ENCODE results near the gene IL27RA.
A peak's percentile ranks its signal among the peaks of the same experiment; 100 is the strongest.

IL27RA gene

DNA sequence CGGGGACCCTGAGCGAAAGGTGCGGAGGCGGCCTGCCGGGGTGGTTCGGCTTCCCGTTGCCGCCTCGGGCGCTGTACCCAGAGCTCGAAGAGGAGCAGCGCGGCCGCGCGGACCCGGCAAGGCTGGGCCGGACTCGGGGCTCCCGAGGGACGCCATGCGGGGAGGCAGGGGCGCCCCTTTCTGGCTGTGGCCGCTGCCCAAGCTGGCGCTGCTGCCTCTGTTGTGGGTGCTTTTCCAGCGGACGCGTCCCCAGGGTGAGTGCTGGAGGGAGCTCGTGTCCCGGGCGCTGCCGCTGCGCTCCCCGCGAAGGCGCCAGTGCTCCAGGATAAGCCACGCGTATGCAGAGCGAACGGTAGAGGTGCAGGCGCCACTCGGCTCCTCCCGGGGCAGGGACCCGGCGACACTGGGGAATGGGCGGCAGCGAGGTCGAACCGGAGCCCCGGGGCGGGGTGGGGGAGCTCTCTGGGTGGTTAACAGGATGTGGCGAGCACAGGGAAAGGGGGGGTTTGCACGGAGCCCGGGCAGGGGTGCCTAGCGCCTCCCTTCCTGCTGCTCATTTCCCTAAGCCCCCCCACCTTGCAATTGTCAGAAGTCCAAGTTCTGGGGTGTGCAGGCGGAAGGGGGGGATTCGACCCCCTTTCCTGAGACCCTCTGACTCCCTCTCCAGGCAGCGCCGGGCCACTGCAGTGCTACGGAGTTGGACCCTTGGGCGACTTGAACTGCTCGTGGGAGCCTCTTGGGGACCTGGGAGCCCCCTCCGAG lies at the start of gene IL27RA:
TSS of gene IL27RA (plus strand) at position 44 of the 762 bp plus-strand sequence. CDS start at position 155, 111 bp downstream.
- peak; percentile 93 to 95 for DNase-seq

DNA sequence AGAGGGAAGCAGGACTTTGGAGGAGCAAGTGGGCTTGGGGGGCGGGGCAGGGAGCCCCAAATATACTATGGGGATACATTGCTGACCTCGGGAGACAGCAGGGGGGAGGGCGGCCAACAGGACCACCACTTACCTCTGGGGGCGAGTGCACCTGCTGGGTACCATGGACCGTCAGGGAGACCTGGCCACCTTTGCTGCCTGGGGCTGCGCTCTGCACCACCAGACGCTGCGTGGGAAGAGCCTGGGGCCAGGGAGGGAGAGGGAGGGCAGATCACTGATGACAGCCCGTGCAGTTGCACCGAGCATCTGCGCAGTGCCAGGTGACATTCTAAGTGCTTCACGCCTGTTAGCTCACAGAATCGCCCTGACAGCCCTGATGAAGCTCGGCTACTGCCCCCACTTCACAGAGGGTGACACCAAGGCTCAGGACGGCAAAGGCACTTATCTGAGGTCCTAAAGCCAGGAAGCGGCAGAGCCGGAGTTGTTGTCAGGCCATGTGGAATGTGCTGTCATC lies 49.5 kb upstream of the IL27RA start:
- no peak for DNase-seq

DNA sequence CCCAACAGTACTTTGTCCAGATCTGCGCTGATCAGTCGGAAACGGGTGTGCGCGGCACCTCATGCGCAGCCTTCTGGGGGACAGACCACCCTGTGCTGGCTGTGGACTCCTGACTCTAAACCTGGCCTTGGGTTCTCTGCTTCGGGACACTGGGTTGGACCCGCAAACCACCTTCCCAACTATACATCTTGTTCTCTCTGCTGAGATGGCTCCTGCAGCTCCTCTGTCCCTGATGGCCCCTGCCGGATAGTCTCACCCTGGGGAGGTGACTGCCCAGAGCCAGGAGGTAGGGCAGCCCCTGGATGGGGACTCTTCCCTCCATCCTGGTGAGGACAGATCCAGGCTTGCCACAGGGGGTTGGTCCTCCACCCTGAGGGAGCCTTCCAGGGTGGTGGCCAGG lies 48.8 kb upstream of the IL27RA start:
- no peak for DNase-seq

DNA sequence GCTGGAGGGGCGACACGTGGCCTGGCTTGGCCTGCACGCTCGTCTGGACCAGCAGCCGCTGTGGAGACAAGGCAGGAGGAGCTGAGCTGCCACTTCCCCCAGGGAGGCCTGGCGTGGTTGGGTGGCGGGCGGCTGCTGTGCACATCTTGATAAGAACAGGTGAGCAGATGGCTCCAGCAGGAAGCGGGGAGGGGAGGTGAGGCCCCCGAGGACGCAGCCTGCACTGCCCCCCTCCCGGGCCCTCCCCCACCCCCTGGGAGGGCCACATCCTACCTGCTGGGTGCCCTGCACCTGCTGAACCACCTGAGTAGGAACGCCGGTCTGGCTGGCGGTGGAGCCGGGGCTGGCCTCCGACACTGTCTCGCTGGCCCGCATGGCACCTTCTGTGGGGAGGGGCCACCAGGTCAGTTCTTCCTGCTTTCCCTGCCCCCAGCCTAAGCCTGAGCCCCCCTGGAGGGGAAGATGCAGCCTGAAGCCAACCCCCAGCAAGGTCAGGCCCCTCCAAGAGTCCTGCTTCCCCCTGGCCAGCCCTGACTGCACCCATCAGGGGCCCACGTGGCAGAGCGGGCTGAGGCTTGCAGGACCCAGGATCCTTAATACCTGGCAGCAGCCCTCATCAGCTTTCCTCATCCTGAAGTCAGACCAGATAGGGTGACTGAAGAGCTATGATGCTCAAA lies 48.2 kb upstream of the IL27RA start:
- no peak for DNase-seq

DNA sequence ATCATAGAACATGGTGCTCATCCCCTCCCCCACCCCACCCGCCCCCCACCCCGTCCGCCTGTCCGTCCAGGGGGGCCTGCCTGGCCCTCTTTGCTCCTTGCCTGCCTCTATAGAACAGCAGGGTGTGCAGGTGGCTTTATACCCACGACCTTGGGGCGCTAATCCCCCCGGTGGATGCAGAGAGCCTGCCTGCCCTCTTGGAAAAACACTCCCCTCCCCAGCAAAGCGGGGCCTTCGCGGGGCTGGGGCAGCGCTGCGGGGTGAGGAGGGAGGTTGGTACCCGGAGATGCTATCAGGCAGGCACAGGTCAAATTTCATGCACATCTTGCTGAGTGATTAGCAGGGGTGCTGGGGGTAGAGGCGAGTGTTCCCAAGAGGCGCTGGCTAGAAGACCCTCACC lies 47.4 kb upstream of the IL27RA start:
- no peak for DNase-seq

DNA sequence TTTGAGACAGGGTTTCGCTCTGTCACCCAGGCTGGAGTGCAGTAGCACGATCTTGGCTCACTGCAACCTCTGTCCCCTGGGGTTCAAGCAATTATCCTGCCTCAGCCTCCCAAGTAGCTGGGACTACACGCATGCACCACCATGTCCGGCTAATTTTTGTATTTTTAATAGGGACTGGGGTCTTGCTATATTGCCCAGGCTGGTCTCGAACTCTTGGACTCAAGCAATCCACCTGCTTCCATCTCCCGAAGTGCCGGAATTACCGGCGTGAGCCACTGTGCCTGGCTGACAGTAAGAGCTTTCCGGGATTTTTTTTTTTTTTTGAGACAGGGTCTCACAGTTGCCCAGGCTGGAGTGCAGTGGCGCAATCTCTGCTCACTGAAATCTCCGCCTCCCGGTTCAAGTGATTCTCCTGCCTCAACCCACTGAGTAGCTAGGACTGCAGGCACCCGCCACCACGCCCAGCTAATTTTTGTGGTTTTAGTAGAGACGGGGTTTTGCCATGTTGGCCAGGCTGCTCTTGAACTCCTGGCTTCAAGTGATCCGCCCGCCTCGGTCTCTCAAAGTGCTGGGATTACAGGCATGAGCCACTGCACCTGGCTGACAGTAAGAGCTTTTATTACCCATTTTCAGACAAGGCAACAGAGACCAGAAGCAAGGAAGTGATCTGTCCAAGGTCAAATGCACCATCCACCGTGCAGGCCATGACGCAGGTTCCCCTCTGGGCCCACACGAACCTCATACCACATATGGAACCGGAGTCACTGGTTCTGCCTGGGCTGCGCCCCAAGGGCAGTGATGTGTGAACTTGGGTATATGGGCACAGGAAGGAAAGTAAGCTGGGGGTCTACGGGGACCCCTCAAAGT lies 46.5 kb upstream of the IL27RA start:
- DNase-seq = no peak

DNA sequence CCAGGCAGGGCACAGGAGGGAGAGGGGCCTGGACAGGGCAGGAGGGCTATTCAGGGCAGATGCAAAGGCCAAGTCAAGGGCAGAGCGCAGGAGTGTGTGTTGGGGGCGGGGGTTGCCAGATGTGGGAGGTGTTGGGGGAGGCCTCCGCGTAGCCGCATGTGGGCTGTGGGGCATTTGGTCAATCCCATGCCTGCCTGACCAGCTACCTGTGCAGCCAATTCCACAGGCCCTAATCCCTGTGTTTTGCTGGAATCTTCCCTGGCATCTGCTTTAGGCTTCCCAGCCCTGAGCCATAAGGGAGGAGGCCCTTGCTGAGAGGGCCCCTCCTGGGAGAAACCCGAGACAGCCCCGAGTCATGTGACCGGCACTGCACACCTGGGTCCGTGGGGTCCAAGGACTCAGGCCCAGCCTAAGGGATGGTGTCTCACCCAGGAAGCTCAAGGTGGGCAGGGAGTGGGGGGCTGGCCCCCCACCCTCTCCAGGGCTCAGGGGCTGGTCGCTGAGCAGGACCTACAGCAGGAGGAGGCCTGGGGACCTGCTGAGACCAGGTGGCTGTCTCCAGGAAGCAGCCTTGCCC lies 45.7 kb upstream of the IL27RA start:
- DNase-seq = no peak

DNA sequence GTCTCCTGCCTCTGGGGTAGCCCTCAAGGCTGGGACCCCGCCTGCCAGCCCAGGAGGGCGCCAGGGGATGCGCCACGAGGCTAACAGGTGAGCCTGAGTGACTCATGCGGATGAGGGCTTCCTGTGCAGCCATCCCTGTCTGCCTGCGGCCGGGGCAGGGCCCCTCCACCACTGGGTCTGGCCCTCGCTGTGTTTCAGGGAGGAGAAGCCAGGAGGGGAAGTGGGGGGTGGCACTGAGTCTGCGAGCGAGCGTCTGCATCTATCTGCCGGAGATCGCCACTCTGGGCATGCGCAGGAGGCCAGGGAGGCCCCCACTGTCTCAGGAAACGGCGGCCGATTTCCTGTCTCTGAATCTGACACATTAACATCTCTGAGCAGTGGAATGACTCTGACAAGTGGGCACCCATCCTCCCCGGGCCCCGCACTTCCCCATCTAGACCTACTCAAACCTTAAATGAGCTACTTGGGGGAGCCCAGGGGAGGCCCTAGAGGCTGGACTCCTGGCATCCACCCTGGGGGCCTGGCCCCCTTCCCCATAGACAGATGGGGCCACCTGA lies 45.1 kb upstream of the IL27RA start:
- DNase-seq = peak; percentile 97 to 98

DNA sequence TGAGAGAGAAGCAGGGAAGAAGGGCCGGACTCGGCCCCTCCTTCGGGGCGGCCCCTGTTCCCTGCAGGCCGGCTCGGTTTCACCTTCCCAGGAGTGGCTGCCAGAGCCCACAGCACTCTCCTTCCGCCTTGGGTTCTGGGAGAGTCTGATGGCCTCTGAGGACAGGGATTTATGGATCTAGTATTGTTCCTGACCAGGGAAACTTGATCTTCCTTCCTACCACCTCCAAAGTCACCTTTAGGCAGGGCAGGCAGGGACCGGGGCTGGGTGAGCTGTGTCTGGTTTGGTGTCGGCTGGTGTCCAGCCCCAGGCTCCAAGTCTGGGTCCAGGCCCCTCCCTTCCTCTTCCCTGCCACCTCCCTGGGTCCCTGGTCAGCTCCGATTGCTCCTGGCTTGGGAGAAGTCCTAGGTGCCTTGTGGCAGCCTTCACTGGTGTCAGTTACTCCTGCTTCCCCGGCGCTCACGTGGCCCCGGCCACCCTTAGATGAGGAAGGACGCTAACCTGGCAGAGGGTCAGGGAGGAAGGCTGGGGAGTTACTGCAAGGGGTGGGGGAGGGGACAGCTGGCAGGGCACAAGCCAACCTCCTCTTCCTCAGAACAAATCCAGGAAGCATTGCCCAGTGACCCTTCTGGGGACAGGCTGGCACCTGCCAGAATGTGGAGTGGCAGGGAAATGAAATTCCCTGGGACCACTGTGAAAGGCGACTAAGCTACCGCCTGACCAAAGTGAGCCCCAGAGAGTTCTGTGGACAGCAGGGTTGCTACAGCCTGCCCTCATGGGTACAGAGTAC lies 44.3 kb upstream of the IL27RA start:
- peak; percentile 26 to 30 for DNase-seq

DNA sequence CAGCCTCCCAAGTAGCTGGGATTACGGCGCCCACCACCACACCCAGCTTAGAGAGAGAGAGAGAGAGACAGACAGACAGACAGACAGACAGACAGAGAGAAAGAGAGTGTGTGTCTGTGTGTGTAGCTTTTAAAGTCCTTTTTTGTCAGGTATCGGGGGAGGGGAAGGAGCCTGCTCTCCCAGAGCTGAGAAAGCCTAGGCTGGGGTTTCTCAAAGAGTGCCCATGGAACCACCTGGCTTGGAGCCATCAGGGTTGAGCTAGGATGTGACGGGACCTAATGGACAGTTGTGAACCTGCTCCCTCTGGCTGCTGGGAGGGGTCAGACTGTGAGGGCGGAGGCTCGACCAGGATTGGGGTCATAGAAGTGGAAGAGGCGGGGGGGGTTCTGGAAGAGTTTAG lies 42.1 kb upstream of the IL27RA start:
- DNase-seq = no peak

DNA sequence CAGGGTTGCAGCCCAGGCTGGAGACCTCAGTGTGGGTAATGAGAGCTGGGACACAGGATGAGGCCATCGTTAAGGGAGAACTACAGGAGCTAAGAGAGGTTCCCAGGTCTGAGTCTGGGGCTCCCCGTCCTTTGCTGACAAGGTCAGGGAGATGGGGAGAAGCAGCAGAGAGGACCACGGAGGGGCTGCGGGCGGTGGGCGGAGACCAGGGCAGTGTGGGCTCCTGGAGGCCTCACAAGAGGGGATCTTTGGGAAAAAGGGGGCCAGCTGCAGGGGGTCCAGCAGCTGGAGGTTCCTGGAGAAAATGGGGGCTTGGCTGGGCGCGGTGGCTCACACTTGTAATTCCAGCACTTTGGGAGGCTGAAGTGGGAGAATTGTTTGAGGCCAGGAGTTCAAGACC lies 41.5 kb upstream of the IL27RA start:
- no peak for DNase-seq

DNA sequence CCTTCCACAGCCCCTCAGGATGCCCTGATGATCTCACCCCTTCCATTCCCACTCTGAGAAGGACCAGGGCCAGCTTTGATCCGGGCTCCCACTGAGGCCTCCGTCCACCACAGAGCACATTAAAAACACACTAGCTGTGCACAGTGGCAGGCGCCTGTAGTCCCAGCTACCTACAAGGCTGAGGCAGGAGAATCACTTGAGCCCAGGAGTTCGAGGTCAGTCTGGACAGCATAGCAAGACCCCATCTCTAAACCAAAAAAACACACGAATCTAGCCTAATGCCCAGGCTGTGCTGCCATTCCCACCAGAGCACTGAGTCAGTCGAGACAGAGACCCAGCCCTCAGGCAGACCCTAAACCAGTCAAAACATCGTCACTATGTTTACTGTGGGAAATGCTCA lies 39.5 kb upstream of the IL27RA start:
- no peak for DNase-seq

DNA sequence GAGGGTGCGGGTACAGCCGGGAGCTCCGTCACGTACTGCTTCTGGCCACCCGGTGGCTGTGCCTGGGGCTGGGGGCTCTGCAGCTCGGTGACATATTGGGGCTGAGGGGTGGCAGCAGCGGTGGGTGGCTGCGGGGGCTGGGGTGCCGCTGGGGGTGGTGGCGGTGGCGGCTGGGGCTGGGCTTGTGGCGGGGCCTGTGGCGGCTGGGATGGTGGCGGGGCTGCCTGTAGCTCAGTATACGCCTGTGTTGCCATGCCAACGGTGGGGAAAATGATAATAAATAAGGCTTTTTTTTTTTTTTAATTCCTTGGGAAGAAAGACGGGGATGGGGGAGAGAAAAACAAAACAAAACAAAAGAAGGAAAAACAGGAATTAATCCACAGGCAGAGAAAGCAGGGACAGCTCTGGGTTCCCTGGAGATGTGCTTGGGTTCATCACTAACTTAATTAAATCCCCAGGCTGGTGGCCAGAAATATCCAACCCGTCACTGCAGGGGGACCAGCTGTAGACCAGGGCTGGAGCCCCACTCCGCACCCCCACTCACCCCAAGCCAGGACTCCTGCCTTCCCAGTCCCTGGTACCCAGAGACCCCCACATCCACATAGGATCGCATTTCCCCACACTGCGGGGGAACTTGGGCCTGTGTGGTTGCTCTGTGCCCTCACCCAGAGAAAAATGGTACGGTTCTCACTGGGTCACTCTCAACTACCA lies 37.8 kb upstream of the IL27RA start:
- no peak for DNase-seq

DNA sequence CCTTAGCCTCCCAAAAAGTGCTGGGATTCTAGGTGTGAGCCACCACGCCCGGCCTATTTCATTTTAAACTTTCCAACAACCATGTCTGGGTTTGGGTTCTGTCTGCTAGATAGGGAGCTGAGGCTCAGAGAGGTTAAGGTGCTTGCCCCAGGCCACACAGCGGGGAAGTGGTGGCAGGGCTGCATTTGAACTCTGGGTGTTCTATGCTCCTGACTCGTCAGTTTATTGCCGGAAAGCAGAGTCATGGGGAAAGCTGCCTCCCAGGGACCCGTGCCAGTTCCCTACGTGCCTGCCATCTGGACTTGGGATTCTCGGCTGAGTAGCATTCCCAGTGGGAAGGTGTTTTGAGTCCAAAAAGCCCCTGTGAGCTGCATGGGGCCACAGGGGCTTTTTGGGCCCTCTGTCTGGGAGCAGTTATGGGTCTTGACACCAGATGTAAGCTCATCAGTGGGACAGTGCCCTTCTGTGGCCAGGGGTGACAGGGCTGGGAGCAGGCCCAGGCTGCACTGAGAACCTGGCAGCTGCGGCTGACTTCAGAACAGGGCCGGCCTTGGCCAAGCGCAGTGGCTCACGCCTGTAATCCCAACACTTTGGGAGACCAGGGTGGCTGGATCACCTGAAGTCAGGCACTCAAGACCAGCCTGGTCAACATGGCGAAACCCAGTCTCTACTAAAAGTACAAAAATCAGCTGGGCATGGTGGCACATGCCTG lies 36.4 kb upstream of the IL27RA start:
- DNase-seq = no peak

DNA sequence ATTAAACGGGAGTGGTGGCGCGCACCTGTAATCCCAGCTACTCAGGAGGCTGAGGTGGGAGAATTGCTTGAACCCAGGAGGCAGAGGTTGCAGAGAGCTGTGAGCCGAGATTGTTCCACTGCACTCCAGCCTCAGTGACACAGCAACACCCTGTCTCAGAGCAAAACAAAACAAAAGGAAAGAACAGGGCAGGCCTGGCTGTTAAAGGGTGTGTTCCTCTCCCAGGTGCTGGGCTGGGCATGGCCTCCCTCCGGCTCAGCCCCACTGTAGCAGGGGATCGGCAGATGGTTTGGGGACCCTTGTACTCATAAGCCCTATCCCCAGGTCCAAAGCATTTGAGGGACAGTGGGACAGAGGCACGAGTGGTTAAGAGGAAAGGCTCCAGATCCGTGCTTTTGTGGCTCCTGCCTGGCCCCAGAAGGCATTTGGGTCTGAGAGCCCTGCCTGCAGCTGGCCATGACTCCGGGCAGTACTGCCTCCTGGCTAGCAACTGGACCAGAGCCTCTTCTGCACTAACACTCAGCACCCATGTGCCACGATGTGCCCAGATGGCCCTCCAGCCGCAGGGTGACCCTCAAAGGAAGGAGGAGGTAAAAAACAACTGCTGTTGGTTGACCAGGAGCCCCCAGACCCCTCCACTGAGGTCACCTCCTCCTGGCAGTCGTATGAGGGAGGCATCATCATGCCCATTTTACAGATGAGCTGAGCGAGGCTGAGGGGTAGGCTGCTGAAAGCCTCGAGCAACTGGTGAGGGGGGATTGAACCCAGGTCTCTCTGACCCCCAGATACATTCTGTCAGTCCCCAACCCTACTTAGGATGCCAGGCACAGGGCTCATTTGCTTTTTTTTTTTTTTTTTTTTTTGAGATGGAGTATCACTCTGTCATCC lies 35.4 kb upstream of the IL27RA start:
- no peak for DNase-seq

DNA sequence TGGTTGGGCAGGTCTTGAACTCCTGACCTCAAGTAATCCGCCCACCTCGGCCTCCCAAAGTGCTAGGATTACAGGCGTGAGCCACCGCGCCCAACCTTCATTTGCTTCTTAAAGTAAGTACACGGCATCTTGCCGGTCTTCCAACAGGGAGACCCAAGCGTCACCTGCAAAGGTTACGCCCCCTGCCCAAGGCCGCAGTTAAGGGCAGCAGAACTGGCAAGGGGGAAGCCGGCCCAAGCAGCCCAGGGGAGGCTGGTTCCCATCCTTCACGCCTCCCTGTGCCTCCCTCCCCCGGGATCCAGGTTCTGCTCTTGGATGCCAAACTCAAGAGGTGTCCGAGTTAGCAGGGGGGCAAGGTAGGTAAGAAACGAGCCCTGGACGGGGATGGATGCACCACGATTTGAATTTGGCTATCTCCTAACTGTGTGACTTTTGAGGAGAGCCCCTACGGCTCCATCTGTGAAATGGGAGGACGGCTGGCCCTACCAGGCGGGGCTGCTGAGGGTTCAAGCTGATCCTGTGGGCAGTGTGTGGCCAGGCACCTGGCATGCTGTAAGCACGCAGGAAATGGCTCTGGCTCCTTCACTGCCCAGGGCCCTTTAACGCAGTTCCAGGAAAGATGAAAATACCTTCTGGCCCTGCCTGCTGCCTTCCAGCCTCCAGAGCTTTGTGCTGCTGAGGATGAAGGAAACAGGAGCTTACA lies 34.5 kb upstream of the IL27RA start:
- DNase-seq = no peak

DNA sequence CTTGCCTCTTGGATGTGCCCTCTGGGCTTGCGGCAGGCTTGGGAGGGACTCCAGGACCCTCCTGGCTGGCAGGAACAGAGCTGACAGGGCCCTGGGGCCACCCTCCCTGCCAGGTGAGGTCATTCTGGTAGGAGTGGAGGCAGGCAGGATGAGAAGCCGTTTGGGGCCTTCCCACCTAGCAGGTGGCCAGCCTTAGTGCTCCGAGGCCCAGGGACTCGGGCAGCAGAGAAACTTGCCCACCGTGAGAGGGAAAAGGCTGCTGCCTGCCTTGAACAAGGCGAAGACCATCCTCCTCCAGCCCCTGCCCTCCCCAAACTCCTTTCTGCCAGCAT lies 34.0 kb upstream of the IL27RA start:
- no peak for DNase-seq

DNA sequence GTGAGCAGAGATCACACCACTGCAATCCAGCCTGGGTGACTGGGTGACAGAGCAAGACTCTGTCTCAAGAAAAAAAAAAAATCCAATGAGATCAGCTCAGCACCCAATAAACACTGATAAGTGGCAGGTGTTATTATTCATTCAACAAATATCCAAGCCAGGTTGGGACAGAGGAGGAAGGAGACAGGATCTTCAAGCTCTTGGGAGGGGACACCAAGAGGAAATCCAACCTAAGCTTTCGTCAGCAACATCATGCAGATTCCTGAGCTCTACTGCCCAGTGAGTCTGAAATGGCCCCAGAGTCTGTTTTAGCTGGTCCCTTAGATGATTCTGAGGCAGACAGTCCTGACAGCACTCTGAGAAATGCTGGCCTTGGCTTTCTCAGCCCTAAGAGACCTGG lies 33.1 kb upstream of the IL27RA start:
- no peak for DNase-seq

DNA sequence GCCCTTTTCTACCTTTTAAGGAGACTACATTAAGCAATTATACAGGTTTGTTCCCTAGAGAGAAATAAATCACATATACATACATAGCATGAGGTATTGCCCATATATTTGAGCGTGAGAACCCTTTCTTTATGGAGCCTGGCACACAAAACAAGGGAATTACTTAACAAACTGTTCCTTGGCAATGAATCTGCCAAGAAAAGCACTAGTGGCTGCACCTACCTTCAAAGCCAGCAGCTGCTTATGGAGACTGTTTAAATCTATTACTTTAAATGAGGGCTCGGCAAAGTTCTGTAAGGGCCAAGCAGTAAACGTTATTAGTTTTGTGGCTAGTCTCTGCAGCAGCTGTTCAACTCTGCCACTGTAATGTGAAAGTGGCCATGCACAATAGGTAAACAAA lies 32.5 kb upstream of the IL27RA start:
- no peak for DNase-seq
